Stimulated activated CD4-positive, alpha-beta T cell treated with anti-CD3 and anti-CD28 coated beads, Interleukin-15, amount 100 ng/mL, for 24 hours (primary cell): Measurements from ENCODE around the gene ARHGAP23.
"Not testable (repeated sequence)": the region's sequence is repeated elsewhere in the genome, so short reads cannot be mapped to it uniquely, and the experiment has no call there.

Experiments used
- DNase-seq: peaks from one replicate; pipeline ENCODE4 v3.0.0-alpha.2; 2020

The ARHGAP23 gene

GRCh38 chr17:38492067-38493040 lies 64.1 kb downstream of the ARHGAP23 start:
- DNase-seq: peak; percentile 95

- DNase-seq: not testable (repeated sequence)
Observed at GRCh38 chr17:38494152-38494551, 65.9 kb downstream of the ARHGAP23 start.

- not testable (repeated sequence) for DNase-seq
Observed at GRCh38 chr17:38497656-38498055, 69.4 kb downstream of the ARHGAP23 start.

GRCh38 chr17:38498353-38498752 lies 70.1 kb downstream of the ARHGAP23 start:
- DNase-seq: no peak

GRCh38 chr17:38499230-38499629 lies 71.0 kb downstream of the ARHGAP23 start:
- not testable (repeated sequence) for DNase-seq

GRCh38 chr17:38501718-38502117 lies 73.5 kb downstream of the ARHGAP23 start:
- not testable (repeated sequence) for DNase-seq

- DNase-seq: not testable (repeated sequence)
Observed at GRCh38 chr17:38503286-38503913, 75.1 kb downstream of the ARHGAP23 start.

- no peak for DNase-seq
Observed at GRCh38 chr17:38504216-38504615, 76.0 kb downstream of the ARHGAP23 start.

GRCh38 chr17:38507436-38507835 lies 79.2 kb downstream of the ARHGAP23 start:
- no peak for DNase-seq

GRCh38 chr17:38507921-38508569 lies 79.8 kb downstream of the ARHGAP23 start:
- no peak for DNase-seq

GRCh38 chr17:38508570-38508950 lies 80.3 kb downstream of the ARHGAP23 start:
- no peak for DNase-seq

- DNase-seq: peak; percentile 88
Observed at GRCh38 chr17:38508954-38509771, 80.9 kb downstream of the ARHGAP23 start.

- no peak for DNase-seq
Observed at GRCh38 chr17:38509772-38510420, 81.6 kb downstream of the ARHGAP23 start.

GRCh38 chr17:38510421-38511149 lies 82.3 kb downstream of the ARHGAP23 start:
- no peak for DNase-seq

GRCh38 chr17:38511150-38512108 lies 83.2 kb downstream of the ARHGAP23 start:
- no peak for DNase-seq

- no peak for DNase-seq
Observed at GRCh38 chr17:38512473-38513058, 84.3 kb downstream of the ARHGAP23 start.

- DNase-seq: not testable (repeated sequence)
Observed at GRCh38 chr17:38526526-38526925, 98.3 kb downstream of the ARHGAP23 start.

GRCh38 chr17:38528141-38528540 lies 99.9 kb downstream of the ARHGAP23 start:
- not testable (repeated sequence) for DNase-seq

- not testable (repeated sequence) for DNase-seq
Observed at GRCh38 chr17:38530856-38531255, 102.6 kb downstream of the ARHGAP23 start.

GRCh38 chr17:38531761-38532160 lies 103.5 kb downstream of the ARHGAP23 start:
- DNase-seq: not testable (repeated sequence)
